Measurements from ENCODE around the gene GKN1. TPM values are rescaled to one million over a fixed set of nuclear protein-coding genes. Genes with fewer than 3 reads are reported as not detected.

Gene GKN1
- total RNA-seq, 1 experiment from 2014 or later: not detected

DNA sequence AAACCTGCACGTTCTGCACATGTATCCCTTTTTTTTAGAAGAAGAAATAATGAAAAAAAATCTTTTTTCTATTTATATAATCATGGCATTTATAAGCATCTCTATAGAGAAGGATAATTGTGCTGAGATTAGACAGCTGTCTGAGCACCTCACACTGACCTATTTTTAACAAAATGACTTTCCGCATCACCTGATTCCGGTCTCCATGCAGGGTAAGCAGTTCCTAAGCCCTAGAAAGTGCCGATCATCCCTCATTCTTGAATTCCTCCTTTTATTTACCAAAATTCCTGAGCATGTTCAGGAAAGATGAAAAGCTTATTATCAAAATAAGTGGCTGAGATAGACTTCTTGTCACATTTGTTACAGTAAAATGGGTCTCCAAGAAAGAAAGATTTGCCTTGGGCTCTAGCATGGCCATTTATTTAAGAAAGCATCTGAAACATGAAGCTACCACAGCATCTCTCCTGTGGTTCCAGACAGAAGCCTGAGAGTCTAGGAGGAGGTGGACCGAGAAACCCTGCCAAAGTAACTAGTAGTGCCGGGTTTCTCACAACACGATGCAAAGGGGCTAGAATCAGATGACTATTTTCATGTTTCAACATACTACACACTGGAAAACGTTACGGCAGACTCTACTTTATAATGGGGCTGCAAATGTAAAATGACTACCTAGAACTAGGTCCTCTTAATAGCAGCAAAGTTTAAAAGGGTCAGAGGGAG is 670 bp downstream of the GKN1 start:
- Mint-ChIP-seq H3K36me3 (ENCODE audit: insufficient read depth, unreplicated experiment) (no peaks in the 10 kb centered on the region), H3K9me3 (ENCODE audit: unreplicated experiment) (no peaks in the 10 kb centered on the region), H3K27ac (ENCODE audit: low read depth, unreplicated experiment) (no peak overlapping the region), H3K27me3 (ENCODE audit: insufficient read depth, unreplicated experiment) (peaks cover 17% of the 10 kb centered on the region), H3K4me1 (ENCODE audit: insufficient read depth, unreplicated experiment) (peaks cover 17% of the 10 kb centered on the region), H3K4me3 (ENCODE audit: unreplicated experiment) (no peak overlapping the region)
- CTCF ChIA-PET: interaction anchor here (0.6 to 1.8 kb wide), 5 partner anchors 31 to 853 kb away, joined by 3 to 8 read pairs (median 3); no protein-coding TSS in a partner anchor
- no peak for DNase-seq (ENCODE audit: unreplicated experiment)
- BruUV-seq (replicated peaks): no TSS peak
- POLR2A ChIA-PET: interaction anchor here (0.7 kb wide), 1 partner anchor 38 kb away, joined by 4 read pairs; the partner anchor contains the start of gene ANTXR1
- TF ChIP-seq, protein P1, sequence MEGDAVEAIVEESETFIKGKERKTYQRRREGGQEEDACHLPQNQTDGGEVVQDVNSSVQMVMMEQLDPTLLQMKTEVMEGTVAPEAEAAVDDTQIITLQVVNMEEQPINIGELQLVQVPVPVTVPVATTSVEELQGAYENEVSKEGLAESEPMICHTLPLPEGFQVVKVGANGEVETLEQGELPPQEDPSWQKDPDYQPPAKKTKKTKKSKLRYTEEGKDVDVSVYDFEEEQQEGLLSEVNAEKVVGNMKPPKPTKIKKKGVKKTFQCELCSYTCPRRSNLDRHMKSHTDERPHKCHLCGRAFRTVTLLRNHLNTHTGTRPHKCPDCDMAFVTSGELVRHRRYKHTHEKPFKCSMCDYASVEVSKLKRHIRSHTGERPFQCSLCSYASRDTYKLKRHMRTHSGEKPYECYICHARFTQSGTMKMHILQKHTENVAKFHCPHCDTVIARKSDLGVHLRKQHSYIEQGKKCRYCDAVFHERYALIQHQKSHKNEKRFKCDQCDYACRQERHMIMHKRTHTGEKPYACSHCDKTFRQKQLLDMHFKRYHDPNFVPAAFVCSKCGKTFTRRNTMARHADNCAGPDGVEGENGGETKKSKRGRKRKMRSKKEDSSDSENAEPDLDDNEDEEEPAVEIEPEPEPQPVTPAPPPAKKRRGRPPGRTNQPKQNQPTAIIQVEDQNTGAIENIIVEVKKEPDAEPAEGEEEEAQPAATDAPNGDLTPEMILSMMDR (IDR thresholded peaks at IDR 0.05; ENCODE audit: unreplicated experiment): no peak
- intact Hi-C loops (cut with micrococcal nuclease): no loop called here

DNA sequence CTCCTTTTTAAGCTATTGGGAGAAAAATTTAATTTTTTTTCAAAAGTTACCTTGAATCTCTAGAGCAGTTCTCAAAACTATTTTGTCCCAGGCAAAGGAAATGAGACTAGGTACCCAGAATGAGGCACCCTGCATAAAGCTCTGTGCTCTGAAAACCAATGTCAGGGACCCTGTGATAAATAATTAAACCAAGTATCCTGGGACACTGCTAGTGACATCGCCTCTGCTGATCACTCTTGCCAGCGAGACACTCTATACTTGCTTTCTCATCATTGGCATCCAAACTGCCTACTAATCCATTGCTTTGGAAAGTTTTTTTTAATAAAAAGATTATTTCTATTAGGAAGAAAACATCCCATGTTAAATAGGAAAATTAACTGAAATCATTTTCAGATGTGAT is 1.4 kb downstream of the GKN1 start:
- Mint-ChIP-seq H3K9me3 (ENCODE audit: unreplicated experiment) (no peaks in the 10 kb centered on the region), H3K36me3 (ENCODE audit: insufficient read depth, unreplicated experiment) (no peaks in the 10 kb centered on the region), H3K4me1 (ENCODE audit: insufficient read depth, unreplicated experiment) (peaks cover 17% of the 10 kb centered on the region), H3K27me3 (ENCODE audit: insufficient read depth, unreplicated experiment) (peaks cover 17% of the 10 kb centered on the region), H3K27ac (ENCODE audit: low read depth, unreplicated experiment) (no peak overlapping the region), H3K4me3 (ENCODE audit: unreplicated experiment) (no peak overlapping the region)
- no TSS peak for BruUV-seq (replicated peaks)
- no peak for DNase-seq (ENCODE audit: unreplicated experiment)
- TF ChIP-seq, protein P1 (IDR thresholded peaks at IDR 0.05; ENCODE audit: unreplicated experiment): no peak
- POLR2A ChIA-PET: no interaction called here
- CTCF ChIA-PET: interaction anchor here (0.6 to 1.8 kb wide), 4 partner anchors 32 to 854 kb away, joined by 3 to 8 read pairs (median 3); no protein-coding TSS in a partner anchor
- intact Hi-C loops (cut with micrococcal nuclease): no loop called here

DNA sequence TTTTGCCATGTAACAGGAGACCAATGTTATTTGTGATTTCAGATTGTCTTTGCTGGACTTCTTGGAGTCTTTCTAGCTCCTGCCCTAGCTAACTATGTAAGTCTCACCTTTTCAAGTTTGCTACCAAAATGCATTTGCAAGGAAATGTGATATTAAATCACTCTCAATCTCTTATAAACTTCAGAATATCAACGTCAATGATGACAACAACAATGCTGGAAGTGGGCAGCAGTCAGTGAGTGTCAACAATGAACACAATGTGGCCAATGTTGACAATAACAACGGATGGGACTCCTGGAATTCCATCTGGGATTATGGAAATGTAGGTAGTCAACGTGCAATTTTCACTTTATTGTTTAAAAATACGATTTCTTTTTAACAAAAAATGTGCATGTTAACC is 3.0 kb downstream of the GKN1 start:
- Mint-ChIP-seq H3K27ac (ENCODE audit: low read depth, unreplicated experiment) (no peak overlapping the region), H3K4me3 (ENCODE audit: unreplicated experiment) (no peak overlapping the region), H3K27me3 (ENCODE audit: insufficient read depth, unreplicated experiment) (peaks cover 27% of the 10 kb centered on the region), H3K36me3 (ENCODE audit: insufficient read depth, unreplicated experiment) (no peaks in the 10 kb centered on the region), H3K9me3 (ENCODE audit: unreplicated experiment) (no peaks in the 10 kb centered on the region), H3K4me1 (ENCODE audit: insufficient read depth, unreplicated experiment) (peaks cover 5% of the 10 kb centered on the region)
- intact Hi-C loops (cut with micrococcal nuclease): no loop called here
- no peak for DNase-seq (ENCODE audit: unreplicated experiment)
- ChIA-PET POLR2A (interaction anchor here (0.9 to 1.2 kb wide), 2 partner anchors 11 kb away, joined by 3 read pairs; no protein-coding TSS in a partner anchor), CTCF (interaction anchor here (0.7 kb wide), 1 partner anchor 18 kb away, joined by 3 read pairs; no protein-coding TSS in a partner anchor)
- no TSS peak for BruUV-seq (replicated peaks)
- TF ChIP-seq, protein P1 (IDR thresholded peaks at IDR 0.05; ENCODE audit: unreplicated experiment): no peak

DNA sequence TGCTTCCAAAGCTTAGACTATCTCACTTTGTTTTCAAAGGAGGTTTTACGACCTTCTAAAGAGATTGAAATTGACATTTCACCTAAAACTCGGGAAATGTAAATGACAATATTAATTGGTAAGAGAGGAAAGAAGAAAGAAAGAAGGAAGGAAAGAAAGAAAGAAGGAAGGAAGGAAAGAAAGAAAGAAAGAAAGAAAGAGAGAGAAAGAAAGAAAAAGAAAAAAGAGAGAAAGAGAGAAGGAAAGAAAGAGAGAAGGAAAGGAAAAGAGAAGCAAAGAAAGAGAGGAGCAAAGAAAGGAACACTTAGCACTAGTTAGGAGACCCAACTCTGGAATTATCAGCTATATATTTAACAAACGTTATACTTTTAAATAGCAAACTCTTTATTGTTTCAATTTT is 3.7 kb downstream of the GKN1 start:
- intact Hi-C loops (cut with micrococcal nuclease): no loop called here
- TF ChIP-seq, protein P1 (IDR thresholded peaks at IDR 0.05; ENCODE audit: unreplicated experiment): no peak
- Mint-ChIP-seq H3K36me3 (ENCODE audit: insufficient read depth, unreplicated experiment) (no peaks in the 10 kb centered on the region), H3K9me3 (ENCODE audit: unreplicated experiment) (no peaks in the 10 kb centered on the region), H3K4me3 (ENCODE audit: unreplicated experiment) (no peak overlapping the region), H3K4me1 (ENCODE audit: insufficient read depth, unreplicated experiment) (no peaks in the 10 kb centered on the region), H3K27ac (ENCODE audit: low read depth, unreplicated experiment) (no peak overlapping the region), H3K27me3 (ENCODE audit: insufficient read depth, unreplicated experiment) (peaks cover 27% of the 10 kb centered on the region)
- CTCF ChIA-PET: interaction anchor here (0.6 kb wide), 1 partner anchor 35 kb away, joined by 3 read pairs; no protein-coding TSS in a partner anchor
- no TSS peak for BruUV-seq (replicated peaks)
- POLR2A ChIA-PET: interaction anchor here (0.9 kb wide), 1 partner anchor 11 kb away, joined by 3 read pairs; no protein-coding TSS in a partner anchor
- no peak for DNase-seq (ENCODE audit: unreplicated experiment)

Data from MCF 10A (cell line).